HG03025 (cell line): Measurements from ENCODE around the gene CAB39L.

Source experiments
- ATAC-seq: cut with Tn5 transposase; IDR thresholded peaks from one replicate; pipeline ENCODE4 v1.9.1; 2021; ENCODE audit warnings: mild to moderate bottlenecking, moderate library complexity; ENCODE audit not compliant: unreplicated experiment, low FRiP score

CAB39L gene

GRCh38 chr13:49403996-49404702, 39.7 kb downstream of the CAB39L start:
- ATAC-seq: no peak

- ATAC-seq: no peak
These were observed 42.9 kb downstream of the CAB39L start for GRCh38 chr13:49400755-49401659.

- no peak for ATAC-seq
These were observed 43.9 kb downstream of the CAB39L start for GRCh38 chr13:49399801-49400472.

- no peak for ATAC-seq
These were observed 47.9 kb downstream of the CAB39L start for GRCh38 chr13:49395878-49396380.

GRCh38 chr13:49395451-49395865, 48.4 kb downstream of the CAB39L start:
- ATAC-seq: no peak

GRCh38 chr13:49388091-49388635, 55.7 kb downstream of the CAB39L start:
- no peak for ATAC-seq

GRCh38 chr13:49386664-49387063, 57.2 kb downstream of the CAB39L start:
- no peak for ATAC-seq

GRCh38 chr13:49376121-49376520, 67.7 kb downstream of the CAB39L start:
- no peak for ATAC-seq

- ATAC-seq: no peak
These were observed 69.1 kb downstream of the CAB39L start for GRCh38 chr13:49374585-49375290.

- ATAC-seq: no peak
These were observed 70.1 kb downstream of the CAB39L start for GRCh38 chr13:49373716-49374115.

GRCh38 chr13:49371943-49372613, 71.8 kb downstream of the CAB39L start:
- no peak for ATAC-seq

- no peak for ATAC-seq
These were observed 73.5 kb downstream of the CAB39L start for GRCh38 chr13:49370371-49370770.

GRCh38 chr13:49369866-49370265, 74.0 kb downstream of the CAB39L start:
- no peak for ATAC-seq

GRCh38 chr13:49368688-49369087, 75.2 kb downstream of the CAB39L start:
- no peak for ATAC-seq

- ATAC-seq: no peak
These were observed 76.0 kb downstream of the CAB39L start for GRCh38 chr13:49367640-49368422.

- no peak for ATAC-seq
These were observed 77.0 kb downstream of the CAB39L start for GRCh38 chr13:49366841-49367240.

GRCh38 chr13:49357694-49358093, 86.2 kb downstream of the CAB39L start:
- ATAC-seq: no peak

- ATAC-seq: no peak
These were observed 87.6 kb downstream of the CAB39L start for GRCh38 chr13:49356223-49356622.

GRCh38 chr13:49354719-49355118, 89.1 kb downstream of the CAB39L start:
- no peak for ATAC-seq
